Ovary (tissue), 9 donors: ENCODE data around the gene DDX20. TPM values are rescaled to one million over a fixed set of nuclear protein-coding genes. Genes with fewer than 3 reads are reported as not detected.

Source experiments
- DNase-seq, 5 donors: peaks; one replicate each; pipeline ENCODE4 v3.0.0-alpha.2; 2019 to 2020
- H3K27ac ChIP-seq, 2 donors: fragments of 200-600 bp; one replicate each; pipeline versions ENCODE4 v1.5.1 to v1.8.0; 2019 to 2022
- H3K27me3 ChIP-seq: fragments of 200-600 bp; one replicate; pipeline ENCODE4 v1.8.0; 2022
- H3K36me3 ChIP-seq: fragments of 200-600 bp; sonication (generic); one replicate; pipeline ENCODE4 v1.5.1; 2019
- H3K4me1 ChIP-seq: one replicate; pipeline ENCODE4 v1.8.1; 2013; ENCODE audit warnings: mild to moderate bottlenecking, moderate library complexity; ENCODE audit not compliant: insufficient read depth
- H3K4me3 ChIP-seq: fragments of 200-600 bp; sonication (generic); one replicate; pipeline ENCODE4 v1.5.1; 2017
- H3K9me3 ChIP-seq, 2 donors: fragments of 200-600 bp in 1 of 2; sonication (generic) in 1 of 2; one replicate each; pipeline versions ENCODE4 v1.5.1 to v1.8.1; 2013 to 2019; ENCODE audit warnings: mild to moderate bottlenecking in 1 of 2, moderate library complexity in 1 of 2
- CTCF ChIP-seq, 3 donors: fragments of 450-650 bp in 2 of 3; fragments of 200-600 bp in 1 of 3; IDR thresholded peaks; one replicate each; pipeline versions ENCODE4 v1.5.1 to v1.8.0; 2016 to 2022; ENCODE audit warnings: antibody characterized with exemption in 3 of 3, mild to moderate bottlenecking in 1 of 3
- EP300 ChIP-seq: sonication (generic); formaldehyde crosslinking; IDR thresholded peaks from one replicate; pipeline ENCODE4 v1.6.1; 2017; ENCODE audit warnings: antibody characterized with exemption
- POLR2A ChIP-seq: fragments of 450-650 bp; IDR thresholded peaks from one replicate; pipeline ENCODE4 v1.6.1; 2017; ENCODE audit warnings: antibody characterized with exemption, mild to moderate bottlenecking, moderate library complexity
- WGBS, 3 donors: extraction: QIAGEN DNeasy Blood & Tissue Kit in 1 of 3; methylation state at CpG; one replicate each; pipeline versions ENCODE4 v1.1.5 to v1.1.7; 2013 to 2017; 5-methylcytosine and 5-hydroxymethylcytosine counted together
- intact Hi-C, 4 donors: fragments of 100-400 bp; cut with DNase I; formaldehyde crosslinking; loops; one replicate each; pipeline versions ENCODE4 v1.11.0 to v1.15.1; 2022 to 2023
- polyA plus RNA-seq, 2 donors: library from polyadenylated mRNA; stranded (reverse); fragments of 200-250 nt in 1 of 2; fragments of 350-450 nt in 1 of 2; fragmentation: Illumina TruSeq in 1 of 2; extraction: RNeasy Lipid Tissue Mini Kit (QIAGEN cat#74804) in 1 of 2; gene quantifications; one replicate each; pipeline ENCODE4 v1.2.3, GENCODE V29; 2013 to 2014
- small RNA-seq: library from RNA; depleted of rRNA; stranded (forward); fragments of <200 nt; gene quantifications from one replicate; pipeline ENCODE3, GENCODE V24; 2016
- total RNA-seq, 7 donors: library from RNA; depleted of rRNA in 2 of 7; stranded (reverse); fragments of >200 nt in 2 of 7; fragmentation: NEBNext Ultra II Directional in 3 of 7; extraction: Animal tissue kit (Norgen Biotek cat#: 25700) in 3 of 7; gene quantifications; one replicate each; pipeline versions ENCODE4 v1.1.0 to v1.2.4, GENCODE V29; 2016 to 2023
- donor health status: DM: no; HTN: no; CAD: no; lungs with moderate emphysema.
- donor health status: DM: no; HTN: no; CAD: no.
- donor health status: Bipolar disorder and iron deficiency.
- donor health status: DM: yes; HTN: yes; CAD: no.
- donor health status: DM: no; HTN: no; CAD: no.
- donor health status: DM: yes; HTN: yes; CAD: no.

Gene DDX20
- total and polyA plus RNA-seq, 9 donors, result 7.3 to 26.9 (median 11.8) TPM

GRCh38 chr1:111813440-111814304, 58.0 kb downstream of the DDX20 start:
- no peak overlapping the region for H3K4me3 ChIP-seq
- TF ChIP-seq POLR2A (no peak), CTCF (IDR thresholded peaks at IDR 0.05) (no peak), EP300 (no peak)
- H3K36me3 ChIP-seq, result no peaks in the 10 kb centered on the region
- H3K9me3 ChIP-seq, result no peaks in the 10 kb centered on the region
- intact Hi-C loops, result no loop called here
- no peaks in the 10 kb centered on the region for H3K4me1 ChIP-seq
- 65 to 73% (median 65%) methylated on average over 16 of the region's 16 CpGs for WGBS, 3 donors
- H3K27me3 ChIP-seq, result no peaks in the 10 kb centered on the region
- no peak overlapping the region for H3K27ac ChIP-seq
- DNase-seq, result no peak

- intact Hi-C loops, result no loop called here
- no peak for TF ChIP-seq EP300
- no peak for TF ChIP-seq POLR2A
- no peak for TF ChIP-seq CTCF (IDR thresholded peaks at IDR 0.05)
- H3K27ac ChIP-seq, result no peak overlapping the region
Measured at GRCh38 chr1:111814305-111814628, 58.6 kb downstream of the DDX20 start.

DNA sequence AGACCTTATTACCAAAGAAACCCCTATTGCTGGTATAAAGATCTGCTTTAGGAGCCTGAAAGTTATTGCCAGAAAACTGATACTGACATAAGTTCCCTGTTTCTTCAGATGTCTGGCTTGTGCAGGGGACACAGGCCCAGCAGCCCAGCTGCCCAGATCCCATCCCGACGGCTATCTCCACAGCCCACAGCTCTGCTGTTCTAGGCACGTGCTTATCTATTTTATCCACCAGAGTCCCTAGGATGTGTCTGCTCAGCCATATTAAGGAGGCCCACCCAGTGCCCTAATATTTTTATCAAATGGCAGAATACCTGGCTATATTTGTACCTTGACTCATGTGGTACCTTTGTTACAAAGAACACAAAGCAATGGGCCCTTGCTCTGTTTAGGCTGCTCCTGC, 58.9 kb downstream of the DDX20 start:
- no peak for DNase-seq
- no peaks in the 10 kb centered on the region for H3K36me3 ChIP-seq
- no peaks in the 10 kb centered on the region for H3K4me1 ChIP-seq
- no peak overlapping the region for H3K27ac ChIP-seq
- H3K9me3 ChIP-seq, result no peaks in the 10 kb centered on the region
- H3K4me3 ChIP-seq, result no peak overlapping the region
- WGBS, 3 donors, result 56 to 80% (median 60%) methylated on average over 3 of the region's 3 CpGs
- TF ChIP-seq CTCF (IDR thresholded peaks at IDR 0.05) (no peak), POLR2A (no peak), EP300 (no peak)
- no peaks in the 10 kb centered on the region for H3K27me3 ChIP-seq
- intact Hi-C loops, result no loop called here

More at GRCh38 chr1:111814305-111814628, 58.6 kb downstream of the DDX20 start:
- Histone ChIP-seq H3K4me1 (no peaks in the 10 kb centered on the region), H3K27me3 (no peaks in the 10 kb centered on the region), H3K4me3 (no peak overlapping the region), H3K9me3 (no peaks in the 10 kb centered on the region), H3K36me3 (no peaks in the 10 kb centered on the region)
- DNase-seq, result no peak
- WGBS, 3 donors, result 89 to 95% (median 93%) methylated on average over 9 of the region's 9 CpGs

Small RNAs within 50 kb of the gene (small RNA-seq; reads per million reads assigned to genes)
- not detected for gene INKA2

Other genes with a start within 250 kb of the DDX20 start
- gene RAP1A, start 136.1 kb upstream of the DDX20 start, total RNA-seq, result 10 to 100 TPM; 22.2 to 67.6 (median 59.1) TPM
- 100 to 1,000 TPM in 1 of 2 donors, 10 to 100 TPM in 1; 46.4 to 118 TPM for gene RAP1A, start 136.1 kb upstream of the DDX20 start, polyA plus RNA-seq
- gene INKA2, start 16.5 kb upstream of the DDX20 start, total RNA-seq, result 10 to 100 TPM in 4 of 7 donors, 1 to 10 TPM in 3; 2.9 to 22.2 (median 10.5) TPM
- gene INKA2, start 16.5 kb upstream of the DDX20 start, polyA plus RNA-seq, result 1 to 10 TPM; 2.3 to 4.1 TPM
- gene KCND3, start 233.8 kb downstream of the DDX20 start, total RNA-seq, result 1 to 10 TPM in 3 of 7 donors, under 1 TPM in 4; 0.15 to 6.5 (median 0.60) TPM
- gene KCND3, start 233.8 kb downstream of the DDX20 start, polyA plus RNA-seq, result 1 to 10 TPM in 1 of 2 donors, under 1 TPM in 1; 0.29 to 3.0 TPM